ENCODE measurements around the gene SYNGR3.

- TF ChIP-seq, protein P1, sequence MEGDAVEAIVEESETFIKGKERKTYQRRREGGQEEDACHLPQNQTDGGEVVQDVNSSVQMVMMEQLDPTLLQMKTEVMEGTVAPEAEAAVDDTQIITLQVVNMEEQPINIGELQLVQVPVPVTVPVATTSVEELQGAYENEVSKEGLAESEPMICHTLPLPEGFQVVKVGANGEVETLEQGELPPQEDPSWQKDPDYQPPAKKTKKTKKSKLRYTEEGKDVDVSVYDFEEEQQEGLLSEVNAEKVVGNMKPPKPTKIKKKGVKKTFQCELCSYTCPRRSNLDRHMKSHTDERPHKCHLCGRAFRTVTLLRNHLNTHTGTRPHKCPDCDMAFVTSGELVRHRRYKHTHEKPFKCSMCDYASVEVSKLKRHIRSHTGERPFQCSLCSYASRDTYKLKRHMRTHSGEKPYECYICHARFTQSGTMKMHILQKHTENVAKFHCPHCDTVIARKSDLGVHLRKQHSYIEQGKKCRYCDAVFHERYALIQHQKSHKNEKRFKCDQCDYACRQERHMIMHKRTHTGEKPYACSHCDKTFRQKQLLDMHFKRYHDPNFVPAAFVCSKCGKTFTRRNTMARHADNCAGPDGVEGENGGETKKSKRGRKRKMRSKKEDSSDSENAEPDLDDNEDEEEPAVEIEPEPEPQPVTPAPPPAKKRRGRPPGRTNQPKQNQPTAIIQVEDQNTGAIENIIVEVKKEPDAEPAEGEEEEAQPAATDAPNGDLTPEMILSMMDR (IDR thresholded peaks at IDR 0.05; ENCODE audit: low read depth, low read length, poor library complexity, severe bottlenecking): no peak
- no peak for TF ChIP-seq EZH2phosphoT487 (IDR thresholded peaks at IDR 0.05; ENCODE audit: borderline replicate concordance, low read length)
Measured at GRCh38 chr16:2040787-2041522, 51.2 kb downstream of the SYNGR3 start.
